CD8-positive, alpha-beta memory T cell (primary cell): Measurements from ENCODE around the gene ZNF839. TPM values are rescaled to one million over a fixed set of nuclear protein-coding genes. Genes with fewer than 3 reads are reported as not detected.

Experiments
- CTCF ChIA-PET: fragments of 350-600 bp; sonication (Branson Sonifier 250); formaldehyde crosslinking; loops from one replicate; lab custom pipeline; 2021; ENCODE audit warnings: antibody characterized with exemption; lab: Charles Lee
- POLR2A ChIA-PET: fragments of 350-600 bp; sonication (Branson Sonifier 250); formaldehyde crosslinking; loops from one replicate; lab custom pipeline; 2021; ENCODE audit warnings: antibody characterized with exemption; lab: Charles Lee
- DNase-seq, 5 donors: peaks; one replicate each; pipeline versions ENCODE4 v3.0.0 to v3.0.0-alpha.2; 2020 to 2022; ENCODE audit warnings: mixed read lengths in 1 of 5
- H3K27ac ChIP-seq: one replicate; pipeline ENCODE4 v1.7.0; 2013; ENCODE audit warnings: low read depth, mild to moderate bottlenecking, low read length, moderate library complexity
- H3K27me3 ChIP-seq: 2 replicates; pipeline ENCODE4 v1.7.0; 2013; ENCODE audit warnings: low read length, mild to moderate bottlenecking; ENCODE audit not compliant: insufficient read depth, poor library complexity, severe bottlenecking
- H3K36me3 ChIP-seq: 2 replicates; pipeline ENCODE4 v1.7.0; 2013; ENCODE audit warnings: mild to moderate bottlenecking, low read length, moderate library complexity; ENCODE audit not compliant: insufficient read depth
- H3K4me1 ChIP-seq: 2 replicates; pipeline ENCODE4 v1.7.0; 2013; ENCODE audit warnings: mild to moderate bottlenecking, low read length, moderate library complexity; ENCODE audit not compliant: insufficient read depth
- H3K4me3 ChIP-seq: 2 replicates; pipeline ENCODE4 v1.7.0; 2013; ENCODE audit warnings: mild to moderate bottlenecking, low read length
- H3K9me3 ChIP-seq: 2 replicates; pipeline ENCODE4 v1.7.0; 2013; ENCODE audit warnings: mild to moderate bottlenecking, low read length
- H3K27ac Mint-ChIP-seq, 8 donors: one replicate each; pipeline ENCODE4 v1.8.0; 2020 to 2021; ENCODE audit warnings: mixed read lengths in 8 of 8, mild to moderate bottlenecking in 6 of 8, inconsistent platforms in 3 of 8, moderate library complexity in 3 of 8
- H3K27me3 Mint-ChIP-seq, 2 donors: one replicate each; pipeline ENCODE4 v1.8.0; 2020 to 2021; ENCODE audit warnings: mixed read lengths in 2 of 2, mild to moderate bottlenecking in 1 of 2, moderate library complexity in 1 of 2
- H3K36me3 Mint-ChIP-seq, 3 donors: one replicate each; pipeline ENCODE4 v1.8.0; 2020 to 2021; ENCODE audit warnings: mixed read lengths in 3 of 3, inconsistent platforms in 1 of 3, mild to moderate bottlenecking in 1 of 3
- H3K4me1 Mint-ChIP-seq, 3 donors: one replicate each; pipeline ENCODE4 v1.8.0; 2020 to 2021; ENCODE audit warnings: mixed read lengths in 3 of 3, inconsistent platforms in 1 of 3, mild to moderate bottlenecking in 1 of 3
- H3K4me3 Mint-ChIP-seq, 7 donors: one replicate each; pipeline ENCODE4 v1.8.0; 2020 to 2021; ENCODE audit warnings: mixed read lengths in 7 of 7, mild to moderate bottlenecking in 6 of 7, moderate library complexity in 4 of 7, inconsistent platforms in 2 of 7
- H3K9me3 Mint-ChIP-seq, 5 donors: one replicate each; pipeline ENCODE4 v1.8.0; 2020 to 2022; ENCODE audit warnings: mixed read lengths in 5 of 5, mild to moderate bottlenecking in 3 of 5, moderate library complexity in 2 of 5, inconsistent platforms in 1 of 5
- polyA plus RNA-seq: library from polyadenylated mRNA; unstranded; fragments of 300-500 nt; fragmentation: Illumina TruSeq; gene quantifications from one replicate; pipeline ENCODE4 v1.2.3, GENCODE V29; 2021
- total RNA-seq, 2 experiments: library from RNA; stranded (reverse); gene quantifications; one replicate each; pipeline ENCODE4 v1.2.3, GENCODE V29; 2021

Gene ZNF839
- total and polyA plus RNA-seq, 3 experiments from 2014 or later, result 7.2 to 14.0 (median 12.9) TPM

DNA sequence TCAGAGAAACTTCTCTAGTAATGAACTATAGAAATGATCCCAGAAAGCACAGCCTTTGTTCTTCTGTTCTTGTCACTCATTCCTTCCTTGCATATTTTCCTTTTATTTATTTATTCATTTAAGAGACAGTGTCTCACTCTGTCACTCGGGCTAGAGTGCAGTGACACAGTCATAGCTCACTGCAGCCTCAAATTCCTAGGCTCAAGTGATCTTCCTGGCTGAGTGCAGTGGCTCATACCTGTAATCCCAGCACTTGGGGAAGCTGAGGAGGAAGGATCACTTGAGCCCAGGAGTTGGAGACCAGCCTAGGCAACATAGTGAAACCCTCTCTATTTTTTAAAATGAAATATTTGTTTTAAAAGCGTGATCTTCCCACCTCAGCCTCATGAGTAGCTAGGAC, 54.7 kb downstream of the ZNF839 start:
- Mint-ChIP-seq H3K27ac (no peak overlapping the region), H3K4me3 (no peak overlapping the region), H3K9me3 (no peaks in the 10 kb centered on the region), H3K4me1 (peaks cover 3 to 10% (median 10%) of the 10 kb centered on the region in 3 donors), H3K27me3 (no peaks in the 10 kb centered on the region), H3K36me3 (peaks cover 0 to 22% (median 6%) of the 10 kb centered on the region in 3 donors)
- Histone ChIP-seq H3K36me3 (no peaks in the 10 kb centered on the region), H3K9me3 (no peaks in the 10 kb centered on the region), H3K4me3 (no peak overlapping the region), H3K27ac (no peak overlapping the region), H3K4me1 (no peaks in the 10 kb centered on the region), H3K27me3 (no peaks in the 10 kb centered on the region)
- DNase-seq, result no peak
- POLR2A ChIA-PET, result no interaction called here
- CTCF ChIA-PET, result no interaction called here

DNA sequence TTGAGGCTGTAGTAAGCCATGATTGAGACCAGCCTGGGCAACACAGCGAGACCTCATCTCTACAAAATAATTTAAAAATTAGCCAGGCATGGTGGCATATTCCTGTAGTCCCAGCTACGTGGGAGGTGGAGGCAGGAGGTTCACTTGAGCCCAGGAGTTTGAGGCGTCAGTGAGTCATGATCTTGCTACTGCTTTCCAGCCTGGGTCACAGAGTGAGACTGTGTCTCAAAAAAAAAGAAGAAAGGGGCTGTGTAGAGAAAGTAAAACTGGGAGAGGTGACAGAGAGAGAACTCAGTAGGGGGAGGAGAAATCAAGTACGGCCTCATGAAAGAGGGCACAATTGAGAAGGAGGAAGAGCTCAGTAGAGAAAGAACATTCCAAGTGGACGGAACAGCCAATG, 55.6 kb downstream of the ZNF839 start:
- peak overlapping the region in 4 of 8 donors; percentile 12 to 30 (median 21) for H3K27ac Mint-ChIP-seq
- POLR2A ChIA-PET, result no interaction called here

DNA sequence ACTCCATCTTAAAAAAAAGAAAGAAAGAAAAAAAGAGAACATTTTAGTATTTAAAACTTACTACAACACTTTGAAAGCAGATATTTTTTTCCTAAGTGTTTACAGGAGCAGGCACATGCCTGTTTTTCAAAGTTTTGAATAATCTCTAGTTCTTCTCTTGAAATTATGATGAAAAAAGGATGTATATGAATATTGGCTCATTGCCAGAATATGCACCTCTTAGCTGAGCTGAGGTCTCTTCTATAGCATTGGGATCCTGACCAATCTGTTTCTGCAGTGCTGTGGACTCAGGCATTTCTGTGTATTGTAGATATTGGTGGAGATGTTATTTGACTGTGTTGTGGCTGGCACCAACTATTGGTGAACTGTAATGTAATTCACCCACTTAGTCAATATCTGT, 58.1 kb downstream of the ZNF839 start:
- Mint-ChIP-seq H3K4me1 (no peaks in the 10 kb centered on the region), H3K36me3 (peaks cover 3 to 29% (median 7%) of the 10 kb centered on the region in 3 donors), H3K4me3 (no peak overlapping the region), H3K9me3 (no peaks in the 10 kb centered on the region), H3K27ac (peak overlapping the region in 1 of 8 donors; percentile 59), H3K27me3 (no peaks in the 10 kb centered on the region)
- DNase-seq, result no peak
- H3K27me3 ChIP-seq, result no peaks in the 10 kb centered on the region
- ChIA-PET CTCF (no interaction called here), POLR2A (no interaction called here)
- H3K4me1 ChIP-seq, result no peaks in the 10 kb centered on the region
- no peaks in the 10 kb centered on the region for H3K9me3 ChIP-seq
- no peaks in the 10 kb centered on the region for H3K36me3 ChIP-seq
- no peak overlapping the region for H3K4me3 ChIP-seq
- H3K27ac ChIP-seq, result no peak overlapping the region

More for the DNA sequence above, 55.6 kb downstream of the ZNF839 start:
- H3K4me3 ChIP-seq, result no peak overlapping the region
- H3K4me1 Mint-ChIP-seq, result peaks cover 3 to 10% (median 9%) of the 10 kb centered on the region in 3 donors
- peaks cover 0 to 24% (median 7%) of the 10 kb centered on the region in 3 donors for H3K36me3 Mint-ChIP-seq
- H3K27me3 Mint-ChIP-seq, result no peaks in the 10 kb centered on the region
- DNase-seq, result no peak
- no peaks in the 10 kb centered on the region for H3K36me3 ChIP-seq
- no peaks in the 10 kb centered on the region for H3K9me3 ChIP-seq
- no peaks in the 10 kb centered on the region for H3K27me3 ChIP-seq
- no peaks in the 10 kb centered on the region for H3K9me3 Mint-ChIP-seq
- CTCF ChIA-PET, result no interaction called here
- H3K27ac ChIP-seq, result no peak overlapping the region
- H3K4me3 Mint-ChIP-seq, result no peak overlapping the region
- no peaks in the 10 kb centered on the region for H3K4me1 ChIP-seq

DNA sequence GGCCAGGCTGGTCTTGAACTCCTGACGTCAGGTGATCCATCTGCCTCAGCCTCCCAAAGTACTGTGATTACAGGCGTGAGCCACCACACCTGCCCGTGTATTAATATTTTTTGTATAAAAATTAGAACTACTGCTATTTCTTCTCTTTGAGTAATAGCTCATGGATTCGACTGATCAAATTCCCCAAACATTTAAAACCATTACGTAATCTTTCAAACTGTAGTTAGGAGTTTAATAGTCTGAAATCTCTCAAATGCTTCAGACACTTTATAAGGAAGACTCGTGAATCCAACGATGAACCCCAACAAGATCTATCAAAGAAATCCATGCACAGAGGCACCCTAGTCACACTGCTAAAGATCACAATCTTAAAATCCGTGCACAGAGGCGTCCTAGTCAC, 59.3 kb downstream of the ZNF839 start:
- no peak for DNase-seq
- Histone ChIP-seq H3K36me3 (no peaks in the 10 kb centered on the region), H3K4me1 (no peaks in the 10 kb centered on the region), H3K27ac (no peak overlapping the region), H3K27me3 (no peaks in the 10 kb centered on the region), H3K9me3 (no peaks in the 10 kb centered on the region), H3K4me3 (no peak overlapping the region)
- Mint-ChIP-seq H3K4me1 (no peaks in the 10 kb centered on the region), H3K9me3 (no peaks in the 10 kb centered on the region), H3K27ac (no peak overlapping the region), H3K36me3 (peaks cover 3 to 30% (median 7%) of the 10 kb centered on the region in 3 donors), H3K27me3 (no peaks in the 10 kb centered on the region), H3K4me3 (no peak overlapping the region)
- ChIA-PET POLR2A (no interaction called here), CTCF (no interaction called here)

DNA sequence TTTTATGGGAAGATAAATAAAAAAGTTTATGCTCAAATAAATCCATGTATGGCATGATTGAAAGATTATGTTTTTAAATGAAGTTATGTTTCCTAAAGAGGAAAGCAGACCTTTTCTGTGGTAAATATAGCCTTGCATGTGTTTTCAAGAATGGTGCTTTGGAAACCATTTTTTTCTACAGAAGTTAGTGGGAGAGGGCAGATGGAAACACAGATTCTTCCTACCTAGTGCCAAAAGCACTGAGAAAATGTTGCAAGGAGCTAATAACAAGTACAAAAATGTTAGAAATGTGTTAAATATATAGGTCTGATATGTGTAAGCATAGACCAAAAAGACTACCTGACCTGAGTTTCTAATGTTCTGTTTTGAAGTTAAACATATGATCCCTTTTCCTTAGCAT, 67.5 kb downstream of the ZNF839 start:
- DNase-seq, result no peak
- H3K9me3 ChIP-seq, result no peaks in the 10 kb centered on the region
- no peak overlapping the region for H3K4me3 ChIP-seq
- CTCF ChIA-PET, result no interaction called here
- no peaks in the 10 kb centered on the region for H3K27me3 ChIP-seq
- H3K4me3 Mint-ChIP-seq, result no peak overlapping the region
- no peak overlapping the region for H3K27ac ChIP-seq
- no peaks in the 10 kb centered on the region for H3K4me1 Mint-ChIP-seq
- no peak overlapping the region for H3K27ac Mint-ChIP-seq
- no peaks in the 10 kb centered on the region for H3K9me3 Mint-ChIP-seq
- H3K36me3 ChIP-seq, result no peaks in the 10 kb centered on the region
- no peaks in the 10 kb centered on the region for H3K4me1 ChIP-seq
- H3K27me3 Mint-ChIP-seq, result no peaks in the 10 kb centered on the region
- POLR2A ChIA-PET, result no interaction called here
- H3K36me3 Mint-ChIP-seq, result peaks cover 0 to 8% (median 1%) of the 10 kb centered on the region in 3 donors

DNA sequence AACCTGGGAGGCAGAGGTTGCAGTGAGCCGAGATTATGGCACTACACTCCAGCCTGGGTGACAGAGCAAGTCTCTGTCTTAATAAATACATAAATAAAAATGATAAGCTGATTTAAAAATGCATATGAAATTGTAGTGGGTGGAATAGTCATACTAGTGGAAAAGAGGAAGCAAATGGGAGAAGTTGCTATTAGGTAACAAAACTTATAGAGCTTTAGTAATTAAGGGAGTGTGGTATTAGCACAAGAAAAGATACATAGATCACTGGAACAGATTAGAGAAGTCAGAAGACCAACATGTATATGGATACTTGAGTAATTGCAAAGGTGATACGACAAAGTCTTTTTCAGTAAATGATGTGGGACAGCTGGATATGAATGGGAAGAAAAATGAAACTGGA, 69.7 kb downstream of the ZNF839 start:
- POLR2A ChIA-PET, result no interaction called here

DNA sequence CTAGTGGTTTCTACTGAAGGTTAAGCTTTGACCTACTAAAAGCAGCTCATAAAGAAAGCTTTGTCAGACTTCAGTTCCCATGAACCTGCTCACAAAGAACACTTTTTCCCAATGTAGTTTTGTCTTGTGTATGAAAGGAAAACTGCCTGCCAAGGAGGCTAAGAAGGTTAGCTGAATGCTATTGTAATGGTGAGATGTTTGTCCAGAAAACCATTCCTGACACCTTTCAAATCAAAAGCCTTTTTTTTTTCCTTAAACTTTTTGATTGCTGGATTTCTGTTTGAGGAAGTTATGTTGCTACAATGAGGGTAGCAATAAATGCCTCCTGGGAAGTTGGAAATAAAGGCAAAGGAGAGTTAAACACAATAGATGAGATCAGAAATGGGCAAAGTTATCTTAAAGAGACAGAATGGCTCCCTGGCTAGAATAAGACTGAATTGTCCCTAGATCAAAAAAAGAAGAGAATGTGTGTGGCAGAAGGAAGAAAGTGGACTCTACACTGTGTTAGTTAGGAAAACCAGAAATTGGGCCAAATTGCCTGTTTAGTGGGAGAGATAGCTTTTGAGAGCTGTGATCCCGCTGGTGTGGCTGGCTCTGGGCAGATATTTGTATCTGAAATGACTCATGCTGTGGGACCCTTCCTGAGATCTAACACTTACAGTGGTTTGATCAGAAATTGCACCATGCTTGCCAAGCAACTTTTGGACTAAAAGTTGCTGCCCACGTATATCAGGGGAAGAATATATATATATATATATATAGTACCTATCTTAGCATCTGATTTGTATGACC, 70.7 kb downstream of the ZNF839 start:
- H3K9me3 ChIP-seq, result no peaks in the 10 kb centered on the region
- peak overlapping the region in 1 of 8 donors; percentile 3 for H3K27ac Mint-ChIP-seq
- H3K4me3 Mint-ChIP-seq, result no peak overlapping the region
- H3K9me3 Mint-ChIP-seq, result no peaks in the 10 kb centered on the region
- H3K27me3 Mint-ChIP-seq, result no peaks in the 10 kb centered on the region
- H3K4me3 ChIP-seq, result no peak overlapping the region
- H3K27me3 ChIP-seq, result no peaks in the 10 kb centered on the region
- H3K4me1 ChIP-seq, result peaks cover 10% of the 10 kb centered on the region
- CTCF ChIA-PET, result interaction anchor here (1.0 kb wide), 1 partner anchor 48 kb away, joined by 3 read pairs; no protein-coding TSS in a partner anchor
- no peaks in the 10 kb centered on the region for H3K36me3 ChIP-seq
- POLR2A ChIA-PET, result no interaction called here
- H3K36me3 Mint-ChIP-seq, result peaks cover 3 to 9% (median 8%) of the 10 kb centered on the region in 3 donors
- no peak overlapping the region for H3K27ac ChIP-seq
- H3K4me1 Mint-ChIP-seq, result peaks cover 3 to 7% (median 4%) of the 10 kb centered on the region in 3 donors
- no peak for DNase-seq

More for the DNA sequence above, 69.7 kb downstream of the ZNF839 start:
- Mint-ChIP-seq H3K4me1 (no peaks in the 10 kb centered on the region), H3K9me3 (no peaks in the 10 kb centered on the region), H3K4me3 (no peak overlapping the region), H3K27me3 (no peaks in the 10 kb centered on the region), H3K27ac (no peak overlapping the region), H3K36me3 (peaks cover 3 to 8% (median 8%) of the 10 kb centered on the region in 3 donors)
- H3K9me3 ChIP-seq, result no peaks in the 10 kb centered on the region
- CTCF ChIA-PET, result no interaction called here
- no peaks in the 10 kb centered on the region for H3K27me3 ChIP-seq
- no peaks in the 10 kb centered on the region for H3K4me1 ChIP-seq
- no peaks in the 10 kb centered on the region for H3K36me3 ChIP-seq
- no peak overlapping the region for H3K27ac ChIP-seq
- H3K4me3 ChIP-seq, result no peak overlapping the region
- no peak for DNase-seq
